Neural cell (in vitro differentiated cells): ENCODE measurements around the gene F7. TPM values are rescaled to one million over a fixed set of nuclear protein-coding genes. Genes with fewer than 3 reads are reported as not detected.

Experiments used
- H2AFZ ChIP-seq: fragments of 200-600, 300-800 bp; sonication (generic), shearing (Covaris generic); 2 replicates; pipeline ENCODE4 v1.6.0; 2014; ENCODE audit warnings: low read depth, mild to moderate bottlenecking, antibody characterized with exemption, low read length, moderate library complexity
- H3F3A ChIP-seq: fragments of 200-600 bp; shearing (Covaris generic); 2 replicates; pipeline ENCODE4 v1.6.1; 2016; ENCODE audit warnings: mild to moderate bottlenecking, moderate library complexity, mixed read lengths, antibody characterized with exemption, low read length; ENCODE audit not compliant: insufficient read depth, poor library complexity, severe bottlenecking
- H3K27ac ChIP-seq: fragments of 200-600, 300-800 bp; sonication (generic), shearing (Covaris generic); 2 replicates; pipeline ENCODE4 v1.5.1; 2014; ENCODE audit warnings: mild to moderate bottlenecking, low read length, moderate library complexity
- H3K27me3 ChIP-seq: fragments of 300-800, 200-600 bp; sonication (generic), shearing (Covaris generic); 2 replicates; pipeline ENCODE4 v1.6.0; 2014; ENCODE audit warnings: mild to moderate bottlenecking, low read depth, low read length, moderate library complexity; ENCODE audit not compliant: insufficient read depth
- H3K36me3 ChIP-seq: fragments of 300-800, 200-600 bp; sonication (generic), shearing (Covaris generic); 2 replicates; pipeline ENCODE4 v1.5.1; 2014; ENCODE audit warnings: mild to moderate bottlenecking, antibody characterized with exemption, low read length, moderate library complexity; ENCODE audit not compliant: insufficient read depth
- H3K4me2 ChIP-seq: fragments of 300-800, 200-600 bp; sonication (generic), shearing (Covaris generic); 2 replicates; pipeline ENCODE4 v1.6.0; 2014; ENCODE audit warnings: mild to moderate bottlenecking, low read length
- H3K4me3 ChIP-seq: fragments of 300-800, 200-600 bp; sonication (generic), shearing (Covaris generic); 2 replicates; pipeline ENCODE4 v1.5.1; 2014; ENCODE audit warnings: mild to moderate bottlenecking, low read length, moderate library complexity
- H3K79me2 ChIP-seq: fragments of 200-600 bp; shearing (Covaris generic); replicated peaks from 2 replicates; pipeline ENCODE4 v1.6.0; 2014; ENCODE audit warnings: mild to moderate bottlenecking, low read length, moderate library complexity; ENCODE audit not compliant: insufficient read depth
- H3K9ac ChIP-seq: fragments of 300-800, 200-600 bp; sonication (generic), shearing (Covaris generic); 2 replicates; pipeline ENCODE4 v1.6.1; 2016; ENCODE audit warnings: mild to moderate bottlenecking, low read length, mixed read lengths
- H3K9me2 ChIP-seq: fragments of 200-600 bp; shearing (Covaris generic); 2 replicates; pipeline ENCODE4 v1.6.1; 2016; ENCODE audit warnings: mild to moderate bottlenecking, low read length, mixed read lengths; ENCODE audit not compliant: insufficient read depth
- H3K9me3 ChIP-seq: fragments of 200-600, 300-800 bp; sonication (generic), shearing (Covaris generic); 2 replicates; pipeline ENCODE4 v1.6.1; 2016; ENCODE audit warnings: mild to moderate bottlenecking, mixed run types, low read length, moderate library complexity, mixed read lengths
- H4K20me1 ChIP-seq: fragments of 200-600 bp; shearing (Covaris generic); 2 replicates; pipeline ENCODE4 v1.6.1; 2016; ENCODE audit warnings: mild to moderate bottlenecking, mixed run types; ENCODE audit not compliant: insufficient read depth
- CTCF ChIP-seq: fragments of 450-650 bp; IDR thresholded peaks from 2 replicates; pipeline ENCODE4 v1.5.1; 2014; ENCODE audit warnings: antibody characterized with exemption, mild to moderate bottlenecking, moderate library complexity; ENCODE audit not compliant: poor library complexity, severe bottlenecking
- EP300 ChIP-seq: fragments of 450-650 bp; conservative IDR thresholded peaks from 2 replicates; pipeline ENCODE4 v1.6.1; 2014; ENCODE audit warnings: antibody characterized with exemption, mild to moderate bottlenecking, moderate library complexity; ENCODE audit not compliant: poor library complexity, severe bottlenecking
- EZH2 ChIP-seq: fragments of 200-600, 300-800 bp; shearing (Covaris generic), sonication (generic); IDR thresholded peaks from 2 replicates; pipeline ENCODE4 v1.6.1; 2014; ENCODE audit warnings: antibody characterized with exemption, low read length, borderline replicate concordance, mild to moderate bottlenecking; ENCODE audit not compliant: insufficient read depth, poor library complexity, severe bottlenecking
- MXI1 ChIP-seq: fragments of 450-650 bp; conservative IDR thresholded peaks from 2 replicates; pipeline ENCODE4 v1.6.1; 2014; ENCODE audit warnings: antibody characterized with exemption, mild to moderate bottlenecking; ENCODE audit not compliant: poor library complexity, severe bottlenecking
- POLR2AphosphoS5 ChIP-seq: IDR thresholded peaks from 2 replicates; pipeline ENCODE4 v1.6.1; 2012
- RAD21 ChIP-seq: fragments of 450-650 bp; conservative IDR thresholded peaks from 2 replicates; pipeline ENCODE4 v1.6.1; 2014; ENCODE audit warnings: antibody characterized with exemption, mild to moderate bottlenecking, moderate library complexity
- REST ChIP-seq: IDR thresholded peaks from 2 replicates; pipeline ENCODE4 v1.6.1; 2012; ENCODE audit warnings: borderline replicate concordance
- SMC3 ChIP-seq: fragments of 450-650 bp; conservative IDR thresholded peaks from 2 replicates; pipeline ENCODE4 v1.6.1; 2014; ENCODE audit warnings: antibody characterized with exemption, mild to moderate bottlenecking, moderate library complexity; ENCODE audit not compliant: poor library complexity
- TAF1 ChIP-seq: IDR thresholded peaks from 2 replicates; pipeline ENCODE4 v1.6.1; 2012; ENCODE audit warnings: low read depth
- polyA plus RNA-seq: library from polyadenylated mRNA; depleted of rRNA; stranded (reverse); fragments of >200 nt; gene quantifications from 2 replicates; pipeline ENCODE4 v1.2.3, GENCODE V29; 2014

Gene F7
- polyA plus RNA-seq, 1 donor from 2014 or later: 0.32 TPM

GRCh38 chr13:113063091-113063491 is 42.5 kb upstream of the F7 start:
- H3K27ac ChIP-seq: no peak overlapping the region
- H3K9ac ChIP-seq: no peak overlapping the region
- H3K9me2 ChIP-seq: no peaks in the 10 kb centered on the region
- no peak overlapping the region for H3K4me3 ChIP-seq
- H4K20me1 ChIP-seq: no peaks in the 10 kb centered on the region
- H3K4me2 ChIP-seq: no peak overlapping the region
- TF ChIP-seq MXI1 (no peak), SMC3 (no peak), RAD21 (no peak), CTCF (no peak), TAF1 (no peak), REST (no peak), POLR2AphosphoS5 (no peak), EZH2 (no peak), EP300 (no peak)
- no peaks in the 10 kb centered on the region for H3K36me3 ChIP-seq
- H2AFZ ChIP-seq: no peak overlapping the region
- no peaks in the 10 kb centered on the region for H3K27me3 ChIP-seq
- no peaks in the 10 kb centered on the region for H3K79me2 ChIP-seq
- no peaks in the 10 kb centered on the region for H3F3A ChIP-seq
- H3K9me3 ChIP-seq: no peaks in the 10 kb centered on the region

DNA sequence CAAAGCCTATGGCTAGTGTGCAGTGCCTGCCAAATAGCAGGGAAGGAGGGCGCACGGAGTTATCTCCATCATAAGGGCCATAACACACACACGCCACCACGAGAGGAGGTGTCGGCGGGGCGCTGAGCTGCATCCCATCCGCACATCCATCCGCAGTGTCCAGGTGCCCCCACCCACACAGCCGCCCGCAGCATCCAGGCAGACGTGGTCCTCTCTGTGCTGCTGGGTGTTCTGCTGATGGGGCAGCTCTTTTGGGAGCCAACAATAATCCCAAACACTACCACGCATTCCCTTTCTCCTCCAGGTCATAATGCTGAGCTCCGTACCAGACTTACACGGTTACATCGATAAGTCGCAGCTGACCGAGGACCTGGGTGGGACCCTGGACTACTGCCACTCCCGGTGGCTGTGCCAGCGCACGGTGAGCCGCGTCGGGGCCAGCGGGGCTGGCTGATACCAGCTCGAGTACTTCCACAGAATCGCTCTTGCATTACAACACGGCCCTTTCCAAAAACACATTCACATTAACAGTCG is 41.5 kb upstream of the F7 start:
- Histone ChIP-seq H3K4me3 (no peak overlapping the region), H3K36me3 (no peaks in the 10 kb centered on the region), H4K20me1 (no peaks in the 10 kb centered on the region), H3K9me3 (no peaks in the 10 kb centered on the region), H3K27ac (no peak overlapping the region), H3F3A (no peaks in the 10 kb centered on the region), H3K79me2 (no peaks in the 10 kb centered on the region), H3K27me3 (no peaks in the 10 kb centered on the region), H3K9ac (no peak overlapping the region), H3K4me2 (no peak overlapping the region), H2AFZ (no peak overlapping the region), H3K9me2 (no peaks in the 10 kb centered on the region)
- TF ChIP-seq CTCF: no peak
- TF ChIP-seq SMC3: no peak
- TF ChIP-seq POLR2AphosphoS5: no peak
- no peak for TF ChIP-seq MXI1
- TF ChIP-seq EZH2: no peak
- TF ChIP-seq EP300: no peak
- TF ChIP-seq RAD21: no peak
- TF ChIP-seq TAF1: no peak
- no peak for TF ChIP-seq REST
